HCT116 (cell line): Measurements from ENCODE around the gene COASY. TPM values are rescaled to one million over a fixed set of nuclear protein-coding genes. Genes with fewer than 3 reads are reported as not detected.

Experiments used
- ATAC-seq: fragments of 200-7000 bp; cut with Tn5 transposase; 2 replicates; pipeline ENCODE4 v1.9.1; 2020; ENCODE audit warnings: mild to moderate bottlenecking, moderate library complexity
- BruUV-seq: library from RNA; stranded (reverse); fragments of 400-500 nt; replicated peaks from 2 replicates; lab custom pipeline; 2021; lab: Mats Ljungman, UMichigan
- CTCF ChIA-PET: fragments of 300-600 bp; sonication (Branson Sonifier 250); formaldehyde crosslinking; loops from one replicate; lab custom pipeline; 2021; ENCODE audit warnings: antibody characterized with exemption; lab: Charles Lee
- POLR2A ChIA-PET: fragments of 300-600, 350-600 bp; sonication (Branson Sonifier 250); formaldehyde crosslinking; loops from one replicate; lab custom pipeline; 2021; ENCODE audit warnings: antibody characterized with exemption; lab: Charles Lee
- RAD21 ChIA-PET, 2 experiments: fragments of 300-600 bp; sonication (Branson Sonifier 250); formaldehyde crosslinking; loops; one replicate each; lab custom pipeline; 2023; ENCODE audit warnings: low total read pairs in 2 of 2; ENCODE audit not compliant: uncharacterized antibody in 2 of 2, unreplicated experiment in 2 of 2, low non-redundant PET in 1 of 2; lab: Charles Lee
- DNase-seq: peaks from one replicate; pipeline ENCODE4 v3.0.0-alpha.2; 2010; ENCODE audit warnings: low read depth, low spot score
- H2AFZ ChIP-seq: fragments of 200-600 bp; shearing (Covaris generic), sonication (generic); 2 replicates; pipeline ENCODE4 v1.6.1; 2017; ENCODE audit warnings: low read depth, mixed run types, mixed read lengths, antibody characterized with exemption, low read length; ENCODE audit not compliant: poor library complexity, severe bottlenecking
- H3K27ac ChIP-seq: 2 replicates; pipeline ENCODE4 v1.5.1; 2012; ENCODE audit warnings: low read depth, low read length
- H3K27me3 ChIP-seq: fragments of 200-600 bp; sonication (generic); 2 replicates; pipeline ENCODE4 v1.6.1; 2016; ENCODE audit warnings: mixed run types, low read length, mixed read lengths; ENCODE audit not compliant: insufficient read depth
- H3K36me3 ChIP-seq, 2 experiments: fragments of 200-500 bp in 1 of 2; fragments of 200-600 bp in 1 of 2; sonication (Bioruptor generic) in 1 of 2; sonication (generic) in 1 of 2; 2 replicates each; pipeline versions ENCODE4 v1.5.1 to v1.6.1; 2014 to 2016; ENCODE audit warnings: low read length in 2 of 2, inconsistent platforms in 1 of 2, mixed read lengths in 1 of 2, mixed run types in 1 of 2; ENCODE audit not compliant: insufficient read depth in 2 of 2, control insufficient read depth in 1 of 2
- H3K4me1 ChIP-seq, 2 experiments: fragments of 200-600 bp in 1 of 2; sonication (generic) in 1 of 2; 2 replicates each; pipeline versions ENCODE4 v1.5.1 to v1.6.1; 2012 to 2017; ENCODE audit warnings: low read length in 2 of 2, inconsistent platforms in 1 of 2, mild to moderate bottlenecking in 1 of 2, mixed read lengths in 1 of 2, mixed run types in 1 of 2, moderate library complexity in 1 of 2; ENCODE audit not compliant: insufficient read depth in 2 of 2, control insufficient read depth in 1 of 2
- H3K4me2 ChIP-seq: fragments of 200-600 bp; sonication (generic); 2 replicates; pipeline ENCODE4 v1.6.1; 2017; ENCODE audit warnings: mixed run types, low read length, mixed read lengths
- H3K4me3 ChIP-seq, 2 experiments: fragments of 200-600 bp in 1 of 2; sonication (generic) in 1 of 2; replicated peaks in 1 of 2; 2 replicates each; pipeline ENCODE4 v1.5.1; 2011 to 2016; ENCODE audit warnings: low read length in 2 of 2, control low read depth in 1 of 2, low read depth in 1 of 2, mild to moderate bottlenecking in 1 of 2, mixed read lengths in 1 of 2, mixed run types in 1 of 2
- H3K79me2 ChIP-seq: fragments of 200-600 bp; sonication (generic); 2 replicates; pipeline ENCODE4 v1.6.1; 2017; ENCODE audit warnings: mild to moderate bottlenecking, mixed run types, low read length, moderate library complexity, mixed read lengths; ENCODE audit not compliant: insufficient read depth
- H3K9ac ChIP-seq: fragments of 200-600 bp; sonication (generic); 2 replicates; pipeline ENCODE4 v1.6.1; 2016; ENCODE audit warnings: low read length, mixed read lengths
- H3K9me2 ChIP-seq: fragments of 200-600 bp; sonication (generic), shearing (Covaris generic); 2 replicates; pipeline ENCODE4 v1.6.1; 2017; ENCODE audit warnings: mixed run types, mild to moderate bottlenecking, moderate library complexity; ENCODE audit not compliant: insufficient read depth
- H3K9me3 ChIP-seq, 2 experiments: fragments of 200-500 bp in 1 of 2; fragments of 200-600 bp in 1 of 2; sonication (Bioruptor generic) in 1 of 2; sonication (generic) in 1 of 2; 2 replicates each; pipeline ENCODE4 v1.6.1; 2014 to 2017; ENCODE audit warnings: low read length in 2 of 2, mixed read lengths in 2 of 2, inconsistent platforms in 1 of 2, low read depth in 1 of 2, mild to moderate bottlenecking in 1 of 2, mixed run types in 1 of 2, moderate library complexity in 1 of 2; ENCODE audit not compliant: control insufficient read depth in 1 of 2, insufficient read depth in 1 of 2
- H4K20me1 ChIP-seq: fragments of 200-600 bp; sonication (generic), shearing (Covaris generic); 2 replicates; pipeline ENCODE4 v1.6.1; 2017; ENCODE audit warnings: mixed run types, mild to moderate bottlenecking, moderate library complexity; ENCODE audit not compliant: insufficient read depth
- ATF3 ChIP-seq: IDR thresholded peaks from 2 replicates; pipeline ENCODE4 v1.6.1; 2012
- CBX3 ChIP-seq: IDR thresholded peaks from 2 replicates; pipeline ENCODE4 v1.6.1; 2012; ENCODE audit warnings: low read depth
- EGR1 ChIP-seq: IDR thresholded peaks from 2 replicates; pipeline ENCODE4 v1.6.1; 2012; ENCODE audit warnings: low read depth
- ELF1 ChIP-seq: IDR thresholded peaks from 2 replicates; pipeline ENCODE4 v1.6.1; 2012; ENCODE audit warnings: low read depth, borderline replicate concordance
- EZH2 ChIP-seq: fragments of 200-600 bp; sonication (generic); IDR thresholded peaks from 2 replicates; pipeline ENCODE4 v1.6.1; 2017; ENCODE audit warnings: antibody characterized with exemption, mixed run types
- EZH2phosphoT487 ChIP-seq: fragments of 200-600 bp; IDR thresholded peaks from 2 replicates; pipeline ENCODE4 v1.6.1; 2018; ENCODE audit warnings: antibody characterized with exemption, borderline replicate concordance
- FOSL1 ChIP-seq: IDR thresholded peaks from 2 replicates; pipeline ENCODE4 v1.6.1; 2012; ENCODE audit warnings: low read depth
- JUND ChIP-seq: IDR thresholded peaks from 2 replicates; pipeline ENCODE4 v1.6.1; 2012
- POLR2A ChIP-seq: IDR thresholded peaks from 2 replicates; pipeline ENCODE4 v1.7.0; 2011; ENCODE audit warnings: borderline replicate concordance; ENCODE audit not compliant: insufficient read depth, insufficient read length; ENCODE audit errors: extremely low read depth
- POLR2AphosphoS5 ChIP-seq: IDR thresholded peaks from 2 replicates; pipeline ENCODE4 v1.6.1; 2011; ENCODE audit warnings: mild to moderate bottlenecking, low read depth, low read length, moderate library complexity
- RAD21 ChIP-seq: IDR thresholded peaks from 2 replicates; pipeline ENCODE4 v1.6.1; 2012; ENCODE audit warnings: low read depth, mild to moderate bottlenecking
- SIN3A ChIP-seq: IDR thresholded peaks from 2 replicates; pipeline ENCODE4 v1.6.1; 2012; ENCODE audit warnings: low read depth
- SP1 ChIP-seq: IDR thresholded peaks from 2 replicates; pipeline ENCODE4 v1.6.1; 2012; ENCODE audit warnings: low read depth
- TCF7L2 ChIP-seq: IDR thresholded peaks from 2 replicates; pipeline ENCODE4 v1.7.0; 2011; ENCODE audit warnings: borderline replicate concordance, inconsistent platforms; ENCODE audit not compliant: insufficient read depth, insufficient read length; ENCODE audit errors: extremely low read depth
- ZBTB33 ChIP-seq: IDR thresholded peaks from 2 replicates; pipeline ENCODE4 v1.6.1; 2011; ENCODE audit warnings: mild to moderate bottlenecking, low read length, moderate library complexity; ENCODE audit not compliant: insufficient replicate concordance; ENCODE audit errors: extremely low read depth
- ZNF274 ChIP-seq: fragments of 200-500 bp; sonication (Bioruptor generic); IDR thresholded peaks from 2 replicates; pipeline ENCODE4 v1.6.1; 2014; ENCODE audit warnings: mild to moderate bottlenecking, low read depth, low read length, inconsistent platforms
- intact Hi-C: fragments of 100-400 bp; cut with micrococcal nuclease; formaldehyde crosslinking; loops from 2 replicates; pipeline ENCODE4 v1.10.0; 2022
- total RNA-seq: library from RNA; stranded (reverse); gene quantifications from one replicate; pipeline ENCODE4 v1.2.1, GENCODE V29; 2021; ENCODE audit not compliant: unreplicated experiment
- TF ChIP-seq, protein P1 (sequence below): IDR thresholded peaks from 2 replicates; pipeline ENCODE4 v1.6.1; 2012

The COASY gene
- total RNA-seq, 1 experiment from 2014 or later = 137 TPM

DNA sequence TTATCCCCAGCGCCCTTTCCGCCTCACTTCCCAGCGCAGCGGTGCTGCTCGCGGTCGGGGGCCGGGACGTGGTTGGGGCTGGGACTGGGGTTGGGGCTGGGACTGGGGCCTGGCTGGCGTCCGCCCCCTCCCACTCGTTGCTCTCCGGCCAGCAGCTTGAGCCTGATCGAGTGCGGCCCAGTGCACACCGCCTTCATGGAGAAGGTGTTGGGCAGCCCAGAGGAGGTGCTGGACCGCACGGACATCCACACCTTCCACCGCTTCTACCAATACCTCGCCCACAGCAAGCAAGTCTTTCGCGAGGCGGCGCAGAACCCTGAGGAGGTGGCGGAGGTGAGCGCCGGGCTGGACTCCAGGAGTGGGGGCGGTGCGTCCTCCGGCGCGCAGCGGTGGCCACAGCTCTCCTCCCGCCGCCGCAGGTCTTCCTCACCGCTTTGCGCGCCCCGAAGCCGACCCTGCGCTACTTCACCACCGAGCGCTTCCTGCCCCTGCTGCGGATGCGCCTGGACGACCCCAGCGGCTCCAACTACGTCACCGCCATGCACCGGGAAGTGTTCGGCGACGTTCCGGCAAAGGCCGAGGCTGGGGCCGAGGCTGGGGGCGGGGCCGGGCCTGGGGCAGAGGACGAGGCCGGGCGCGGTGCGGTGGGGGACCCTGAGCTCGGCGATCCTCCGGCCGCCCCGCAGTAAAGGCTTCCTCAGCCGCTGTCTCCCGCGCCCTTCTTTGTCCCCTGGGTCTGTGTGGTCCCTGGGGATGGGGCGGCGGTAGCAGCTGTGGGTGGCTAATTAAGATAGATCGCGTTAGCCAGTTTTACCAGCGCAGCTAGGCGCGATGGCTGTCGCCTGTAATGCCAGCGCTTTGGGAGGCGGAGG lies 7.5 kb upstream of the COASY start (continued):
- TF ChIP-seq ZBTB33 = no peak
- no peak for TF ChIP-seq FOSL1
- peak; percentile 68 for TF ChIP-seq POLR2A
- TF ChIP-seq ELF1 = no peak; the same call in 1 of the 2 replicates
- TF ChIP-seq ATF3 = no peak

DNA sequence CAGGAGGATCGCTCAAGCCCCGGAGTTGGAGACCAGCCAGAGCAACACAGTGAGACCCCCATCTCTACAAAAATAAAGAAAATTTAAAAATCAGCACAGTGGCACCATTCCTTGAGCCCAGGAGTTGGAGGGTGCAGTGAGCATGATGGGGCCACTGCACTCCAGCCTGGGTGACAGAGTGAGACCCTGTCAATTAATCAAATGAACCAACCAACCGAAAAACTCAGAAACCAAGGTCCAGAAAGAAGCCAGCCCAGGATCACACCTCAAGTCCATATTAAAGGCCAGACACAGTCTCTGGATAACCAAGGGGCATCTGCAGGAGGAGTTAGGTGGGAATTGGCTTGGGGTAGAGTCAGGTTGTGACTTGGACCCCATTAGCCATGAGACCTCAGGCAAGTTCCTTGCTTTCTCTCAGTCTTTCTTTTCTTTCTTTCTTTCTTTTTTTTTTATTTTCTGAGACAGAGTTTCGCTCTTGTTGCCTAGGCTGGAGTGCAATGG lies 6.8 kb upstream of the COASY start:
- ChIA-PET RAD21 (no interaction called here), CTCF (interaction anchor here (1.2 to 2.1 kb wide), 2 partner anchors 23 to 123 kb away, joined by 3 to 8 read pairs; partner anchors contain the start of gene PSMC3IP), POLR2A (interaction anchor here (0.5 to 1.6 kb wide), 2 partner anchors 132 to 145 kb away, joined by 3 read pairs; partner anchors contain the start of gene CAVIN1)
- Histone ChIP-seq H3K79me2 (peaks cover 17% of the 10 kb centered on the region; the same call in 1 of the 2 replicates), H3K36me3 (no peaks in the 10 kb centered on the region), H2AFZ (no peak overlapping the region), H3K4me3 (peak overlapping the region; percentile 93 to 99), H3K9me2 (no peaks in the 10 kb centered on the region), H3K9ac (peak overlapping the region; percentile 97), H4K20me1 (no peaks in the 10 kb centered on the region), H3K9me3 (no peaks in the 10 kb centered on the region), H3K27ac (peak overlapping the region; percentile 94), H3K27me3 (no peaks in the 10 kb centered on the region), H3K4me1 (peaks cover 13 to 39% of the 10 kb centered on the region in 2 experiments), H3K4me2 (peak overlapping the region; percentile 86)
- BruUV-seq = TSS peak; percentile 92
- DNase-seq (no peak), ATAC-seq (peak; percentile 3)
- intact Hi-C loops = no loop called here
- no peak for TF ChIP-seq JUND
- TF ChIP-seq ATF3 = no peak
- TF ChIP-seq CBX3 = no peak
- no peak for TF ChIP-seq SIN3A
- TF ChIP-seq TCF7L2 = no peak
- no peak for TF ChIP-seq POLR2AphosphoS5
- no peak for TF ChIP-seq SP1
- TF ChIP-seq ZBTB33 = no peak
- no peak for TF ChIP-seq ELF1
- TF ChIP-seq EGR1 = no peak
- no peak for TF ChIP-seq RAD21
- no peak for TF ChIP-seq ZNF274
- no peak for TF ChIP-seq FOSL1
- TF ChIP-seq POLR2A = no peak
- TF ChIP-seq EZH2phosphoT487 = no peak
- TF ChIP-seq EZH2 = no peak
- TF ChIP-seq, protein P1, sequence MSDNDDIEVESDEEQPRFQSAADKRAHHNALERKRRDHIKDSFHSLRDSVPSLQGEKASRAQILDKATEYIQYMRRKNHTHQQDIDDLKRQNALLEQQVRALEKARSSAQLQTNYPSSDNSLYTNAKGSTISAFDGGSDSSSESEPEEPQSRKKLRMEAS = no peak
